ENCODE measurements around the gene NKX2-2. TPM values are rescaled to one million over a fixed set of nuclear protein-coding genes. Genes with fewer than 3 reads are reported as not detected.

NKX2-2 gene
- total RNA-seq, 1 donor from 2014 or later: not detected

- no peaks in the 10 kb centered on the region for H3K36me3 ChIP-seq
- intact Hi-C loops (cut with DNase I): loop anchor here (10.0 kb wide), 1 partner anchor 673 kb away; no protein-coding TSS in a partner anchor
- H3K27me3 ChIP-seq: peaks cover 8% of the 10 kb centered on the region
- TF ChIP-seq POLR2A (IDR thresholded peaks at IDR 0.05) (no peak), POLR2AphosphoS5 (IDR thresholded peaks at IDR 0.05; ENCODE audit: insufficient read depth in 1 of 2, low read depth in 1 of 2) (no peak)
- TF ChIP-seq, protein P1, sequence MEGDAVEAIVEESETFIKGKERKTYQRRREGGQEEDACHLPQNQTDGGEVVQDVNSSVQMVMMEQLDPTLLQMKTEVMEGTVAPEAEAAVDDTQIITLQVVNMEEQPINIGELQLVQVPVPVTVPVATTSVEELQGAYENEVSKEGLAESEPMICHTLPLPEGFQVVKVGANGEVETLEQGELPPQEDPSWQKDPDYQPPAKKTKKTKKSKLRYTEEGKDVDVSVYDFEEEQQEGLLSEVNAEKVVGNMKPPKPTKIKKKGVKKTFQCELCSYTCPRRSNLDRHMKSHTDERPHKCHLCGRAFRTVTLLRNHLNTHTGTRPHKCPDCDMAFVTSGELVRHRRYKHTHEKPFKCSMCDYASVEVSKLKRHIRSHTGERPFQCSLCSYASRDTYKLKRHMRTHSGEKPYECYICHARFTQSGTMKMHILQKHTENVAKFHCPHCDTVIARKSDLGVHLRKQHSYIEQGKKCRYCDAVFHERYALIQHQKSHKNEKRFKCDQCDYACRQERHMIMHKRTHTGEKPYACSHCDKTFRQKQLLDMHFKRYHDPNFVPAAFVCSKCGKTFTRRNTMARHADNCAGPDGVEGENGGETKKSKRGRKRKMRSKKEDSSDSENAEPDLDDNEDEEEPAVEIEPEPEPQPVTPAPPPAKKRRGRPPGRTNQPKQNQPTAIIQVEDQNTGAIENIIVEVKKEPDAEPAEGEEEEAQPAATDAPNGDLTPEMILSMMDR (IDR thresholded peaks at IDR 0.05): no peak
- no peak overlapping the region for H3K4me3 ChIP-seq
- peak in 1 of 2 donors; percentile 82 for DNase-seq (ENCODE audit: extremely low spot score in 2 of 2)
- H3K27ac ChIP-seq: no peak overlapping the region
- peaks cover 40% of the 10 kb centered on the region for H3K4me1 ChIP-seq
- H3K9me3 ChIP-seq: no peaks in the 10 kb centered on the region
Measured at GRCh38 chr20:21507400-21508229, 6.2 kb downstream of the NKX2-2 start.

- H3K27me3 ChIP-seq: peaks cover 8% of the 10 kb centered on the region
- no peak for DNase-seq (ENCODE audit: extremely low spot score in 2 of 2)
- H3K36me3 ChIP-seq: no peaks in the 10 kb centered on the region
- H3K4me3 ChIP-seq: peak overlapping the region; percentile 17 to 37
- no peak overlapping the region for H3K27ac ChIP-seq
- peaks cover 26% of the 10 kb centered on the region for H3K4me1 ChIP-seq
- no peak for TF ChIP-seq POLR2AphosphoS5 (IDR thresholded peaks at IDR 0.05; ENCODE audit: insufficient read depth in 1 of 2, low read depth in 1 of 2)
- no peak for TF ChIP-seq POLR2A (IDR thresholded peaks at IDR 0.05)
- TF ChIP-seq, protein P1 (IDR thresholded peaks at IDR 0.05): peak; percentile 21 to 54 (median 44)
- H3K9me3 ChIP-seq: no peaks in the 10 kb centered on the region
- intact Hi-C loops (cut with DNase I): loop anchor here (2.0 to 10.0 kb wide), 2 partner anchors 269 to 671 kb away; no protein-coding TSS in a partner anchor
Measured at GRCh38 chr20:21505810-21506530, 7.9 kb downstream of the NKX2-2 start.

DNA sequence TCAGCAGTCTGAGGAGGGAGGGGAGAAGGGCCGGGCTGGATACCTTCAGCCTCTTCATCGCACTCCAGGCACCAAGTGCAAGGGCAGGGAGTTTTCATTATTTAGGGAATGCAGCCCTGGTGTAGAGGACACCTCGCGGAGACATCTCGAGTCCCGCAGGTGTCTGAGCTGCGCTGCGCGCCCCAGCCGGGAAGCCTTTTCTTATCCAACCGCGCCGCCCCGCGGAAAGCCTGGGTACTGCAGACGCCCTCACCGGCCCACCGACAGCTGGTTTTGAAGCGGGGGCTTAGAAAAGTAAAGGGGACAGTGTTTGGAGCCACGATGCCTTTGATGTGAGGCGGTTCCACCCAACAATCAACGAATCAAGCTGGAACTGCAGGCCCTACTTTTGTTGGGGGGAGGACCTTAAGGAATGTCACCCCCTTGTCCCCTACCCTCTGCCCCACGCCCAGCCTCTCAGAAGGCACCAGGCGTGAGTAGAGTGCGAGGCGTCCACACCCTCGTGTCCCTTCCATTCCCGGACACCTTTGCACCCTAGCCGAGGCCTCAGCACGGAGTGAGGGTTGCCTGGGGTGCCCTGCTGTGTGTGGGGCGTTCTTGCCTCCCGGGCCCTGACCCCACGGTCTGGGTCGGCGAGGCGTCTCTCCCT is 8.6 kb downstream of the NKX2-2 start:
- TF ChIP-seq, protein P1 (IDR thresholded peaks at IDR 0.05): peak; percentile 77 to 98 (median 90)
- TF ChIP-seq POLR2AphosphoS5 (IDR thresholded peaks at IDR 0.05; ENCODE audit: insufficient read depth in 1 of 2, low read depth in 1 of 2): no peak
- no peak for TF ChIP-seq POLR2A (IDR thresholded peaks at IDR 0.05)
- Histone ChIP-seq H3K4me3 (peak overlapping the region in 1 of 2 donors; percentile 17), H3K9me3 (no peaks in the 10 kb centered on the region), H3K4me1 (peaks cover 20% of the 10 kb centered on the region), H3K27ac (no peak overlapping the region), H3K36me3 (no peaks in the 10 kb centered on the region), H3K27me3 (peaks cover 8% of the 10 kb centered on the region)
- DNase-seq (ENCODE audit: extremely low spot score in 2 of 2): no peak
- intact Hi-C loops (cut with DNase I): loop anchor here (2.0 to 10.0 kb wide), 2 partner anchors 268 to 670 kb away; no protein-coding TSS in a partner anchor

- H3K4me3 ChIP-seq: no peak overlapping the region
- no peak for DNase-seq (ENCODE audit: extremely low spot score in 2 of 2)
- no peaks in the 10 kb centered on the region for H3K36me3 ChIP-seq
- TF ChIP-seq, protein P1 (IDR thresholded peaks at IDR 0.05): no peak
- TF ChIP-seq POLR2A (IDR thresholded peaks at IDR 0.05): no peak
- no peak for TF ChIP-seq POLR2AphosphoS5 (IDR thresholded peaks at IDR 0.05; ENCODE audit: insufficient read depth in 1 of 2, low read depth in 1 of 2)
- no peaks in the 10 kb centered on the region for H3K9me3 ChIP-seq
- no peak overlapping the region for H3K27ac ChIP-seq
- peaks cover 14% of the 10 kb centered on the region for H3K4me1 ChIP-seq
- intact Hi-C loops (cut with DNase I): loop anchor here (2.0 to 10.0 kb wide), 2 partner anchors 268 to 670 kb away; no protein-coding TSS in a partner anchor
- peaks cover 8% of the 10 kb centered on the region for H3K27me3 ChIP-seq
Measured at GRCh38 chr20:21504323-21504722, 9.5 kb downstream of the NKX2-2 start.

Data from vagina (tissue), 2 donors.